SK-N-SH treated with all-trans-retinoic acid at 6 μM for 48 hours (cell line): ENCODE measurements around the gene SGCA.
A peak's percentile ranks its signal among the peaks of the same experiment; 100 is the strongest.

Source experiments
- ATAC-seq: fragments of 200-7000 bp; cut with Tn5 transposase; 3 replicates; pipeline ENCODE4 v1.9.1; 2020; ENCODE audit warnings: mild to moderate bottlenecking, moderate library complexity
- ARNTL ChIP-seq: fragments of 450-650 bp; formaldehyde crosslinking; IDR thresholded peaks from 2 replicates; pipeline ENCODE4 v1.5.0; 2020; ENCODE audit warnings: low read depth, mild to moderate bottlenecking, moderate library complexity, borderline replicate concordance
- CREB5 ChIP-seq: fragments of 250-450 bp; sonication (Bioruptor Pico); IDR thresholded peaks from 2 replicates; pipeline ENCODE4 v1.5.1; 2020; ENCODE audit warnings: low read depth, mild to moderate bottlenecking, moderate library complexity
- ESRRG ChIP-seq: fragments of 250-450 bp; sonication (Bioruptor Pico); IDR thresholded peaks from 2 replicates; pipeline ENCODE4 v1.6.1; 2021; ENCODE audit warnings: mild to moderate bottlenecking
- GLIS3 ChIP-seq: fragments of 250-450 bp; sonication (Bioruptor Pico); IDR thresholded peaks from 2 replicates; pipeline ENCODE4 v1.5.0; 2020; ENCODE audit warnings: mild to moderate bottlenecking, moderate library complexity
- OSR1 ChIP-seq: fragments of 250-450 bp; sonication (Bioruptor Pico); IDR thresholded peaks from 2 replicates; pipeline ENCODE4 v1.8.0; 2022; ENCODE audit warnings: moderate library complexity, mild to moderate bottlenecking, inconsistent platforms
- PATZ1 ChIP-seq: fragments of 250-450 bp; sonication (Bioruptor Pico); IDR thresholded peaks from 2 replicates; pipeline ENCODE4 v1.8.0; 2020; ENCODE audit warnings: mild to moderate bottlenecking, moderate library complexity, borderline replicate concordance
- POU6F1 ChIP-seq: fragments of 250-450 bp; sonication (Bioruptor Pico); IDR thresholded peaks from 2 replicates; pipeline ENCODE4 v1.8.0; 2021; ENCODE audit warnings: low read depth, mild to moderate bottlenecking, moderate library complexity, borderline replicate concordance
- PPARA ChIP-seq: fragments of 250-450 bp; sonication (Bioruptor Pico); IDR thresholded peaks from 2 replicates; pipeline ENCODE4 v1.5.0; 2020; ENCODE audit warnings: mild to moderate bottlenecking, borderline replicate concordance
- RARB ChIP-seq: fragments of 250-450 bp; sonication (Bioruptor Pico); IDR thresholded peaks from 2 replicates; pipeline ENCODE4 v1.8.0; 2021; ENCODE audit warnings: mild to moderate bottlenecking, moderate library complexity
- SNAI2 ChIP-seq: fragments of 250-450 bp; sonication (Bioruptor Pico); IDR thresholded peaks from 2 replicates; pipeline ENCODE4 v1.5.0; 2020; ENCODE audit warnings: mild to moderate bottlenecking, moderate library complexity
- TCF4 ChIP-seq: fragments of 250-450 bp; sonication (Bioruptor Pico); IDR thresholded peaks from 2 replicates; pipeline ENCODE4 v1.8.0; 2021; ENCODE audit warnings: mild to moderate bottlenecking, moderate library complexity, borderline replicate concordance
- TSHZ2 ChIP-seq: fragments of 250-450 bp; sonication (Bioruptor Pico); IDR thresholded peaks from 2 replicates; pipeline ENCODE4 v1.5.0; 2020; ENCODE audit warnings: mild to moderate bottlenecking, moderate library complexity
- ZC3H10 ChIP-seq: fragments of 250-450 bp; sonication (Bioruptor Pico); IDR thresholded peaks from 2 replicates; pipeline ENCODE4 v1.5.1; 2021; ENCODE audit warnings: mild to moderate bottlenecking, moderate library complexity
- ZFP3 ChIP-seq: fragments of 250-450 bp; sonication (Bioruptor Pico); IDR thresholded peaks from 2 replicates; pipeline ENCODE4 v1.5.0; 2020; ENCODE audit warnings: mild to moderate bottlenecking, moderate library complexity
- ZFP30 ChIP-seq: fragments of 450-650 bp; formaldehyde crosslinking; IDR thresholded peaks from 2 replicates; pipeline ENCODE4 v1.5.0; 2022; ENCODE audit warnings: mild to moderate bottlenecking, moderate library complexity
- ZNF565 ChIP-seq: fragments of 450-650 bp; formaldehyde crosslinking; conservative IDR thresholded peaks from 2 replicates; pipeline ENCODE4 v1.5.0; 2020; ENCODE audit warnings: low read depth, mild to moderate bottlenecking, moderate library complexity
- ZNF70 ChIP-seq: fragments of 450-650 bp; formaldehyde crosslinking; IDR thresholded peaks from 2 replicates; pipeline ENCODE4 v1.5.0; 2020; ENCODE audit warnings: mild to moderate bottlenecking, moderate library complexity

The SGCA gene

GRCh38 chr17:50177983-50178834 is 12.4 kb downstream of the SGCA start:
- ATAC-seq = peak; percentile 76
- TF ChIP-seq SNAI2 (CRISPR knock-in tag) (no peak; the same call in 1 of the 2 replicates), TCF4 (CRISPR knock-in tag) (0 out of 2 replicates have a peak, but pooled peaks have one; percentile 43), ZNF70 (CRISPR knock-in tag) (0 out of 2 replicates have a peak, but pooled peaks have one; percentile 6), RARB (CRISPR knock-in tag) (no peak), GLIS3 (peak; percentile 6; the same call in 1 of the 2 replicates), PATZ1 (CRISPR knock-in tag) (peak; percentile 88; the same call in 1 of the 2 replicates), ZFP3 (peak; percentile 30; the same call in 1 of the 2 replicates), TSHZ2 (CRISPR knock-in tag) (peak; percentile 19; the same call in 1 of the 2 replicates), CREB5 (CRISPR knock-in tag) (no peak), ZFP30 (CRISPR knock-in tag) (no peak)

GRCh38 chr17:50180111-50180510 is 14.3 kb downstream of the SGCA start:
- no peak for TF ChIP-seq ESRRG
- no peak for TF ChIP-seq ZNF565 (CRISPR knock-in tag)
- TF ChIP-seq TCF4 (CRISPR knock-in tag) = no peak
- no peak for TF ChIP-seq TSHZ2 (CRISPR knock-in tag)
- TF ChIP-seq CREB5 (CRISPR knock-in tag) = no peak
- no peak for TF ChIP-seq ZC3H10 (CRISPR knock-in tag)
- TF ChIP-seq RARB (CRISPR knock-in tag) = no peak
- no peak for TF ChIP-seq SNAI2 (CRISPR knock-in tag)
- no peak for ATAC-seq

GRCh38 chr17:50180620-50181019 is 14.8 kb downstream of the SGCA start:
- no peak for ATAC-seq
- TF ChIP-seq ZFP30 (CRISPR knock-in tag) (no peak), ZC3H10 (CRISPR knock-in tag) (no peak), ZFP3 (no peak), ZNF70 (CRISPR knock-in tag) (no peak), OSR1 (CRISPR knock-in tag) (no peak), PPARA (CRISPR knock-in tag) (no peak), ARNTL (CRISPR knock-in tag) (no peak), RARB (CRISPR knock-in tag) (no peak), POU6F1 (no peak), ZNF565 (CRISPR knock-in tag) (no peak)
